HepG2 (cell line): ENCODE results near the gene KIF6. TPM values are rescaled to one million over a fixed set of nuclear protein-coding genes. Genes with fewer than 3 reads are reported as not detected.

Experiments used
- ELF1 ChIP-seq: sonication (generic); formaldehyde crosslinking; IDR thresholded peaks from 2 replicates; pipeline ENCODE4 v1.4.0; 2020; ENCODE audit warnings: missing genetic modification reagents
- ETV6 ChIP-seq: sonication (generic); formaldehyde crosslinking; conservative IDR thresholded peaks from 2 replicates; pipeline ENCODE4 v1.4.0; 2020; ENCODE audit warnings: missing genetic modification reagents
- ISL2 ChIP-seq: sonication (generic); formaldehyde crosslinking; IDR thresholded peaks from 2 replicates; pipeline ENCODE4 v1.5.0; 2020; ENCODE audit warnings: missing genetic modification reagents
- KAT8 ChIP-seq: IDR thresholded peaks from 2 replicates; pipeline ENCODE4 v1.6.1; 2016; ENCODE audit warnings: missing genetic modification reagents, missing compliant biosample characterization
- MAFG ChIP-seq: sonication (generic); formaldehyde crosslinking; IDR thresholded peaks from 2 replicates; pipeline ENCODE4 v1.5.1; 2020; ENCODE audit warnings: mild to moderate bottlenecking, missing genetic modification reagents
- MXD3 ChIP-seq: IDR thresholded peaks from 2 replicates; pipeline ENCODE4 v1.6.1; 2016; ENCODE audit warnings: mild to moderate bottlenecking, missing biosample characterization, missing genetic modification reagents
- NBN ChIP-seq: fragments of 450-650 bp; conservative IDR thresholded peaks from 2 replicates; pipeline ENCODE4 v1.6.1; 2017
- NFRKB ChIP-seq: fragments of 450-650 bp; IDR thresholded peaks from 2 replicates; pipeline ENCODE4 v1.6.1; 2017
- PHB2 ChIP-seq: fragments of 450-650 bp; IDR thresholded peaks from 2 replicates; pipeline ENCODE4 v1.6.1; 2018; ENCODE audit not compliant: partially characterized antibody
- POGZ ChIP-seq: sonication (generic); formaldehyde crosslinking; IDR thresholded peaks from 2 replicates; pipeline ENCODE4 v1.4.0; 2020; ENCODE audit warnings: mild to moderate bottlenecking, missing genetic modification reagents
- PTBP1 ChIP-seq: fragments of 200-400 bp; formaldehyde crosslinking; IDR thresholded peaks from 2 replicates; pipeline ENCODE4 v1.6.1; 2018; ENCODE audit warnings: low read length, low read depth; ENCODE audit not compliant: poor library complexity, severe bottlenecking
- SAP130 ChIP-seq: IDR thresholded peaks from 2 replicates; pipeline ENCODE4 v1.6.1; 2016; ENCODE audit warnings: low read depth
- TAF1 ChIP-seq: sonication (generic); formaldehyde crosslinking; IDR thresholded peaks from 2 replicates; pipeline ENCODE4 v1.4.0; 2020; ENCODE audit warnings: missing genetic modification reagents
- USF2 ChIP-seq, 2 experiments: sonication (generic) in 1 of 2; formaldehyde crosslinking in 1 of 2; IDR thresholded peaks; 2 replicates each; pipeline versions ENCODE4 v1.5.1 to v1.6.1; 2011 to 2020; ENCODE audit warnings: borderline replicate concordance in 1 of 2, low read depth in 1 of 2, low read length in 1 of 2, mild to moderate bottlenecking in 1 of 2, missing genetic modification reagents in 1 of 2, moderate library complexity in 1 of 2
- ZBTB37 ChIP-seq: sonication (generic); formaldehyde crosslinking; IDR thresholded peaks from 2 replicates; pipeline ENCODE4 v1.4.0; 2020; ENCODE audit warnings: mild to moderate bottlenecking, missing genetic modification reagents
- ZBTB7B ChIP-seq: sonication (generic); formaldehyde crosslinking; IDR thresholded peaks from 2 replicates; pipeline ENCODE4 v1.4.0; 2020; ENCODE audit warnings: missing genetic modification reagents
- ZKSCAN5 ChIP-seq: sonication (generic); formaldehyde crosslinking; IDR thresholded peaks from 2 replicates; pipeline ENCODE4 v1.5.1; 2020; ENCODE audit warnings: mild to moderate bottlenecking, missing genetic modification reagents
- ZNF232 ChIP-seq: sonication (generic); formaldehyde crosslinking; IDR thresholded peaks from 2 replicates; pipeline ENCODE4 v1.4.0; 2020; ENCODE audit warnings: missing genetic modification reagents, borderline replicate concordance
- ZNF343 ChIP-seq: sonication (generic); formaldehyde crosslinking; IDR thresholded peaks from 2 replicates; pipeline ENCODE4 v1.4.0; 2020; ENCODE audit warnings: mild to moderate bottlenecking, missing genetic modification reagents
- ZNF761 ChIP-seq: sonication (generic); formaldehyde crosslinking; conservative IDR thresholded peaks from 2 replicates; pipeline ENCODE4 v1.4.0; 2020; ENCODE audit warnings: mild to moderate bottlenecking, missing genetic modification reagents
- ZNF777 ChIP-seq: sonication (generic); formaldehyde crosslinking; IDR thresholded peaks from 2 replicates; pipeline ENCODE4 v1.4.0; 2020; ENCODE audit warnings: missing genetic modification reagents
- ZNF784 ChIP-seq: sonication (generic); formaldehyde crosslinking; IDR thresholded peaks from 2 replicates; pipeline ENCODE4 v1.5.1; 2020; ENCODE audit warnings: missing genetic modification reagents, mild to moderate bottlenecking, borderline replicate concordance
- ZSCAN25 ChIP-seq: sonication (generic); formaldehyde crosslinking; IDR thresholded peaks from 2 replicates; pipeline ENCODE4 v1.8.0; 2022; ENCODE audit warnings: mild to moderate bottlenecking, missing genetic modification reagents
- polyA plus RNA-seq, 8 experiments: library from polyadenylated mRNA; depleted of rRNA in 3 of 8; stranded (reverse) in 7 of 8; unstranded in 1 of 8; fragments of >200 nt; fragmentation: Illumina TruSeq in 4 of 8; extraction: Trizol in 4 of 8; gene quantifications; 2 replicates each; pipeline versions ENCODE4 v1.2.1 to v1.2.3, GENCODE V29; 2011 to 2016; ENCODE audit warnings: low read depth in 4 of 8, missing spikeins in 1 of 8, mixed read lengths in 1 of 8; ENCODE audit not compliant: insufficient read depth in 1 of 8
- total RNA-seq, 5 experiments: library from RNA; depleted of rRNA; stranded (reverse); fragments of >200 nt; fragmentation: Illumina TruSeq; extraction: Trizol; gene quantifications; 2 replicates each; pipeline ENCODE4 v1.2.3, GENCODE V29; 2016; ENCODE audit warnings: low read depth in 1 of 5
- TF ChIP-seq, protein P1 (sequence below): sonication (generic); formaldehyde crosslinking; IDR thresholded peaks from 2 replicates; pipeline ENCODE4 v1.8.0; 2022; ENCODE audit warnings: mild to moderate bottlenecking, missing genetic modification reagents, borderline replicate concordance

Gene KIF6
- total and polyA plus RNA-seq, 2 of the 13 experiments (the other 11 are each of a cell fraction or from before 2014, with no cell fraction given), result 0.04 to 0.27 TPM

DNA sequence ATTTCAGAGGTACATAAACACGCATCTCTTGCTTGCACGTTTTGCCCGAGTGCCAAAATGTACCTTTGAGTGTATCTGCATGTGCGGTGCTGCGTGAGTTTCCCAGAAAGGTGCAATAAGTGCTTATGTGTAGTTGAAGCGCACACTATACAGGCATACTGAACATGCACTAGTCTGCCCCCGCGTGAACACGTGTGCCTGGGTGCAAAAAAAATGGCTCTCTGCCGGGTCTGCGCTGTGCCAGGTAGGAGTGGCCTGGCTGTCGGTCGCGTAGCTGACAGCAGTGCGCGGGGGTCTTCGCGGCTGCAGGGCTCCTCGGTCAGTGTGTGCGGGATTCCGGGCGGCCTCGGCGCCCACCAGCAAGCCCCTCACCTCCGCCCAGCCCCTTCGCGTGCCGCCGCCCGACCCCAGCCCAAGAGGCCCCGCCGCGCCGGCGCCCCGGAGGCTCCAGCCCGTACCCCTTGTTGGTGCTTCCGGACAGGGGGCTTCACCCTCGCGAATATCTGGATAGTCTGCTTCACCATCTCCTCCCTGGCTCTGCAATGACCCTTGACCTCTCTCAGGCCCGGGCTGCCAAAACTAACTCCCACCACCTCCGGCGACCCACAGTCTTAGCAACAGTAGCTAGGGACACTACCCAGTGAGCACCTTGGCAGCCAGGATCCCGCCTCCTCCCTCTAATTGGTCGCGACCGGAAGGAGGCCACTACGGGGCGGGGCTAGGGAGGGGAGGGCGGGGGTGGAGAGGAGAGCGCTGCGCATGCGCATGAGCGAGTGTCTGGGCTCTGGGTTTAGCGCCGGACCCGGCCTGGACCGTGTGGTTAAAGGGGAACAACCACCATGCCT lies at the start of gene KIF6 (continued):
- TF ChIP-seq MXD3 (CRISPR knock-in tag) (no peak), TAF1 (CRISPR knock-in tag) (no peak), ISL2 (CRISPR knock-in tag) (no peak), ELF1 (CRISPR knock-in tag) (no peak; the same call in 1 of the 2 replicates), ZBTB7B (no peak), POGZ (CRISPR knock-in tag) (peak; percentile 28; the same call in 1 of the 2 replicates), ZNF232 (CRISPR knock-in tag) (no peak), SAP130 (CRISPR knock-in tag) (peak; percentile 72), PTBP1 (peak; percentile 50), NFRKB (no peak), MAFG (CRISPR knock-in tag) (no peak), ZSCAN25 (CRISPR knock-in tag) (no peak), ZNF761 (no peak), NBN (no peak), USF2 (IDR thresholded peaks at IDR 0.05; ENCODE audit: low read depth, low read length) (no peak), USF2 (CRISPR knock-in tag; IDR thresholded peaks at IDR 0.05; ENCODE audit: borderline replicate concordance) (no peak), ZKSCAN5 (no peak), ZBTB37 (CRISPR knock-in tag) (no peak), ZNF784 (CRISPR knock-in tag) (no peak), ZNF777 (CRISPR knock-in tag) (no peak), KAT8 (CRISPR knock-in tag) (no peak), ETV6 (CRISPR knock-in tag) (0 out of 2 replicates have a peak, but pooled peaks have one; percentile 25), ZNF343 (no peak), PHB2 (no peak)
- TF ChIP-seq, protein P1, sequence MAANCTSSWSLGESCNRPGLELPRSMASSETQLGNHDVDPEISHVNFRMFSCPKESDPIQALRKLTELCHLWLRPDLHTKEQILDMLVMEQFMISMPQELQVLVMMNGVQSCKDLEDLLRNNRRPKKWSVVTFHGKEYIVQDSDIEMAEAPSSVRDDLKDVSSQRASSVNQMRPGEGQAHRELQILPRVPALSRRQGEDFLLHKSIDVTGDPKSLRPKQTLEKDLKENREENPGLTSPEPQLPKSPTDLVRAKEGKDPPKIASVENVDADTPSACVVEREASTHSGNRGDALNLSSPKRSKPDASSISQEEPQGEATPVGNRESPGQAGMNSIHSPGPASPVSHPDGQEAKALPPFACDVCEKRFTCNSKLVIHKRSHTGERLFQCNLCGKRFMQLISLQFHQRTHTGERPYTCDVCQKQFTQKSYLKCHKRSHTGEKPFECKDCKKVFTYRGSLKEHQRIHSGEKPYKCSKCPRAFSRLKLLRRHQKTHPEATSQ (CRISPR knock-in tag), result no peak
